Measurements from ENCODE around the gene PPP2R5D.

- no peak for TF ChIP-seq CTCF (conservative IDR thresholded peaks at IDR 0.05; ENCODE audit: low read depth, low read length)
- TF ChIP-seq RCOR1 (IDR thresholded peaks at IDR 0.05; ENCODE audit: insufficient replicate concordance, low read length), result no peak
- TF ChIP-seq POLR2A (IDR thresholded peaks at IDR 0.05; ENCODE audit: low read depth, low read length), result no peak
- TF ChIP-seq RAD21 (IDR thresholded peaks at IDR 0.05; ENCODE audit: low read length), result no peak
- TF ChIP-seq USF2 (IDR thresholded peaks at IDR 0.05; ENCODE audit: low read depth, low read length), result no peak
- no peak for TF ChIP-seq CEBPB (IDR thresholded peaks at IDR 0.05; ENCODE audit: low read depth, low read length)
- TF ChIP-seq MXI1 (IDR thresholded peaks at IDR 0.05; ENCODE audit: borderline replicate concordance, low read depth, low read length), result no peak
- no peak for TF ChIP-seq RFX5 (IDR thresholded peaks at IDR 0.05; ENCODE audit: low read depth, low read length)
- no peak for TF ChIP-seq MAFK (IDR thresholded peaks at IDR 0.05; ENCODE audit: low read depth, low read length)
These were observed 35.8 kb downstream of the PPP2R5D start for GRCh38 chr6:43020052-43020705.

Measured in IMR-90 (cell line).